ENCODE measurements around the gene RAD1.

Gene RAD1

GRCh38 chr5:34869256-34869655 is 46.0 kb downstream of the RAD1 start:
- no peak for DNase-seq (ENCODE audit: low spot score in 2 of 2)
- no peaks in the 10 kb centered on the region for H3K36me3 ChIP-seq (replicated peaks)
- H3K27me3 ChIP-seq (ENCODE audit: low read depth): peaks cover 4% of the 10 kb centered on the region; the same call in 1 of the 2 replicates
- H3K4me1 ChIP-seq: 0 out of 2 replicates have a peak, but pooled peaks cover under 1% of the 10 kb centered on the region
- H3K4me3 ChIP-seq: no peak overlapping the region
- in situ Hi-C loops (cut with MboI; ENCODE audit: low sequenced_read_pairs): no loop called here
- H3K9me3 ChIP-seq: no peaks in the 10 kb centered on the region

GRCh38 chr5:34868791-34869190 is 46.5 kb downstream of the RAD1 start:
- Histone ChIP-seq H3K36me3 (replicated peaks) (no peaks in the 10 kb centered on the region), H3K9me3 (no peaks in the 10 kb centered on the region), H3K27me3 (ENCODE audit: low read depth) (peaks cover 1% of the 10 kb centered on the region; the same call in 1 of the 2 replicates), H3K4me1 (peaks cover 4% of the 10 kb centered on the region), H3K4me3 (no peak overlapping the region)
- in situ Hi-C loops (cut with MboI; ENCODE audit: low sequenced_read_pairs): no loop called here
- no peak for DNase-seq (ENCODE audit: low spot score in 2 of 2)

- in situ Hi-C loops (cut with MboI; ENCODE audit: low sequenced_read_pairs): no loop called here
- Histone ChIP-seq H3K9me3 (no peaks in the 10 kb centered on the region), H3K4me1 (peaks cover 7% of the 10 kb centered on the region), H3K4me3 (no peak overlapping the region), H3K36me3 (replicated peaks) (no peaks in the 10 kb centered on the region), H3K27me3 (ENCODE audit: low read depth) (no peaks in the 10 kb centered on the region)
- no peak for DNase-seq (ENCODE audit: low spot score in 2 of 2)
Measured at GRCh38 chr5:34867660-34868059, 47.6 kb downstream of the RAD1 start.

GRCh38 chr5:34866989-34867471 is 48.3 kb downstream of the RAD1 start:
- Histone ChIP-seq H3K9me3 (no peaks in the 10 kb centered on the region), H3K4me1 (peaks cover 7% of the 10 kb centered on the region), H3K27me3 (ENCODE audit: low read depth) (no peaks in the 10 kb centered on the region), H3K36me3 (replicated peaks) (no peaks in the 10 kb centered on the region), H3K4me3 (no peak overlapping the region)
- DNase-seq (ENCODE audit: low spot score in 2 of 2): no peak
- in situ Hi-C loops (cut with MboI; ENCODE audit: low sequenced_read_pairs): no loop called here

- no peaks in the 10 kb centered on the region for H3K36me3 ChIP-seq (replicated peaks)
- peaks cover 7% of the 10 kb centered on the region for H3K4me1 ChIP-seq
- no peaks in the 10 kb centered on the region for H3K9me3 ChIP-seq
- H3K27me3 ChIP-seq (ENCODE audit: low read depth): no peaks in the 10 kb centered on the region
- in situ Hi-C loops (cut with MboI; ENCODE audit: low sequenced_read_pairs): no loop called here
- no peak overlapping the region for H3K4me3 ChIP-seq
- no peak for DNase-seq (ENCODE audit: low spot score in 2 of 2)
Measured at GRCh38 chr5:34865091-34865490, 50.2 kb downstream of the RAD1 start.

GRCh38 chr5:34863946-34864345 is 51.4 kb downstream of the RAD1 start:
- Histone ChIP-seq H3K27me3 (ENCODE audit: low read depth) (no peaks in the 10 kb centered on the region), H3K36me3 (replicated peaks) (no peaks in the 10 kb centered on the region), H3K9me3 (no peaks in the 10 kb centered on the region), H3K4me1 (peaks cover 7% of the 10 kb centered on the region), H3K4me3 (no peak overlapping the region)
- peak in 1 of 2 experiments; percentile 47 for DNase-seq (ENCODE audit: low spot score in 2 of 2)
- in situ Hi-C loops (cut with MboI; ENCODE audit: low sequenced_read_pairs): no loop called here

- Histone ChIP-seq H3K4me3 (no peak overlapping the region), H3K27me3 (ENCODE audit: low read depth) (no peaks in the 10 kb centered on the region), H3K36me3 (replicated peaks) (no peaks in the 10 kb centered on the region), H3K4me1 (peaks cover 7% of the 10 kb centered on the region), H3K9me3 (no peaks in the 10 kb centered on the region)
- in situ Hi-C loops (cut with MboI; ENCODE audit: low sequenced_read_pairs): no loop called here
- no peak for DNase-seq (ENCODE audit: low spot score in 2 of 2)
Measured at GRCh38 chr5:34859253-34859652, 56.1 kb downstream of the RAD1 start.

- Histone ChIP-seq H3K36me3 (replicated peaks) (no peaks in the 10 kb centered on the region), H3K27me3 (ENCODE audit: low read depth) (no peaks in the 10 kb centered on the region), H3K4me3 (no peak overlapping the region), H3K4me1 (peaks cover 4% of the 10 kb centered on the region), H3K9me3 (no peaks in the 10 kb centered on the region)
- in situ Hi-C loops (cut with MboI; ENCODE audit: low sequenced_read_pairs): no loop called here
- DNase-seq (ENCODE audit: low spot score in 2 of 2): no peak
Measured at GRCh38 chr5:34858790-34859189, 56.5 kb downstream of the RAD1 start.

GRCh38 chr5:34857894-34858293 is 57.4 kb downstream of the RAD1 start:
- Histone ChIP-seq H3K4me1 (no peaks in the 10 kb centered on the region), H3K9me3 (no peaks in the 10 kb centered on the region), H3K4me3 (no peak overlapping the region), H3K36me3 (replicated peaks) (no peaks in the 10 kb centered on the region), H3K27me3 (ENCODE audit: low read depth) (no peaks in the 10 kb centered on the region)
- in situ Hi-C loops (cut with MboI; ENCODE audit: low sequenced_read_pairs): no loop called here
- no peak for DNase-seq (ENCODE audit: low spot score in 2 of 2)

- H3K9me3 ChIP-seq: no peaks in the 10 kb centered on the region
- no peak for DNase-seq (ENCODE audit: low spot score in 2 of 2)
- no peaks in the 10 kb centered on the region for H3K36me3 ChIP-seq (replicated peaks)
- in situ Hi-C loops (cut with MboI; ENCODE audit: low sequenced_read_pairs): no loop called here
- H3K27me3 ChIP-seq (ENCODE audit: low read depth): no peaks in the 10 kb centered on the region
- no peak overlapping the region for H3K4me3 ChIP-seq
- no peaks in the 10 kb centered on the region for H3K4me1 ChIP-seq
Measured at GRCh38 chr5:34857161-34857560, 58.1 kb downstream of the RAD1 start.
